Bronchial epithelial cell (primary cell): ENCODE measurements around the gene ABCA1. TPM values are rescaled to one million over a fixed set of nuclear protein-coding genes. Genes with fewer than 3 reads are reported as not detected.

Source experiments
- DNase-seq: peaks from one replicate; pipeline ENCODE4 v3.0.0-alpha.2; 2010; ENCODE audit warnings: low read depth
- FAIRE-seq: peaks from 2 replicates; lab custom pipeline; 2011; peaks lifted over from hg19 to GRCh38; lab: Jason Lieb, UNC
- H3K27me3 ChIP-seq: 2 replicates; pipeline ENCODE4 v1.5.1; 2011; ENCODE audit warnings: low read length; ENCODE audit not compliant: control insufficient read depth, insufficient read depth
- H3K36me3 ChIP-seq: 2 replicates; pipeline ENCODE4 v1.5.1; 2011; ENCODE audit warnings: low read length; ENCODE audit not compliant: control insufficient read depth, insufficient read depth
- H3K4me3 ChIP-seq: 2 replicates; pipeline ENCODE4 v1.5.1; 2011; ENCODE audit warnings: mild to moderate bottlenecking, low read depth, low read length, control low read depth
- total RNA-seq: library from RNA; depleted of rRNA; stranded (reverse); fragments of >200 nt; gene quantifications from 2 replicates; pipeline ENCODE4 v1.2.1, GENCODE V29; 2014
- TF ChIP-seq, protein P1 (sequence below): IDR thresholded peaks from 2 replicates; pipeline ENCODE4 v1.5.1; 2011; ENCODE audit warnings: mild to moderate bottlenecking, moderate library complexity, low read length, control low read depth, inconsistent platforms; ENCODE audit not compliant: insufficient read depth, severe bottlenecking

ABCA1 gene
- total RNA-seq, 1 donor from 2014 or later: 34.2 TPM

DNA sequence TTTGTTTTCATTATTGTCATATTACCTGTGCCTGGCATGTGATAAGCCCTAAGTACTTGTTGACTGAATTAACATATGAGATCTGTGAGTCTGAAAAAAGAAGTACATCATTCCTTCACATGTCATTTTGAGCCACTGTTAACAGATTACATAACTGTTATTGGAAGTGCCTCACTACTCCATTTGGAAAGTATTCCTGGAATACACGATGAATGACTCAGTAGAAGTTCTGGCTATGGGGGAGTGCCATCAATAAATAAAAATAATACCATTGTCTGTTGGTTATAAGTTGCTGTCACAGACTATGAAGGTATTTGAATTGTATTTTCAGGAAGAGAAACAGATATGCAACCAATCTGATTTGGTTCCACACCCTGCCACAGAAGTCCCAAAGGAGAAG lies 151.2 kb downstream of the ABCA1 start:
- TF ChIP-seq, protein P1, sequence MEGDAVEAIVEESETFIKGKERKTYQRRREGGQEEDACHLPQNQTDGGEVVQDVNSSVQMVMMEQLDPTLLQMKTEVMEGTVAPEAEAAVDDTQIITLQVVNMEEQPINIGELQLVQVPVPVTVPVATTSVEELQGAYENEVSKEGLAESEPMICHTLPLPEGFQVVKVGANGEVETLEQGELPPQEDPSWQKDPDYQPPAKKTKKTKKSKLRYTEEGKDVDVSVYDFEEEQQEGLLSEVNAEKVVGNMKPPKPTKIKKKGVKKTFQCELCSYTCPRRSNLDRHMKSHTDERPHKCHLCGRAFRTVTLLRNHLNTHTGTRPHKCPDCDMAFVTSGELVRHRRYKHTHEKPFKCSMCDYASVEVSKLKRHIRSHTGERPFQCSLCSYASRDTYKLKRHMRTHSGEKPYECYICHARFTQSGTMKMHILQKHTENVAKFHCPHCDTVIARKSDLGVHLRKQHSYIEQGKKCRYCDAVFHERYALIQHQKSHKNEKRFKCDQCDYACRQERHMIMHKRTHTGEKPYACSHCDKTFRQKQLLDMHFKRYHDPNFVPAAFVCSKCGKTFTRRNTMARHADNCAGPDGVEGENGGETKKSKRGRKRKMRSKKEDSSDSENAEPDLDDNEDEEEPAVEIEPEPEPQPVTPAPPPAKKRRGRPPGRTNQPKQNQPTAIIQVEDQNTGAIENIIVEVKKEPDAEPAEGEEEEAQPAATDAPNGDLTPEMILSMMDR: no peak
- Histone ChIP-seq H3K27me3 (no peaks in the 10 kb centered on the region), H3K36me3 (no peaks in the 10 kb centered on the region), H3K4me3 (no peak overlapping the region)
- DNase-seq (no peak), FAIRE-seq (no peak)

DNA sequence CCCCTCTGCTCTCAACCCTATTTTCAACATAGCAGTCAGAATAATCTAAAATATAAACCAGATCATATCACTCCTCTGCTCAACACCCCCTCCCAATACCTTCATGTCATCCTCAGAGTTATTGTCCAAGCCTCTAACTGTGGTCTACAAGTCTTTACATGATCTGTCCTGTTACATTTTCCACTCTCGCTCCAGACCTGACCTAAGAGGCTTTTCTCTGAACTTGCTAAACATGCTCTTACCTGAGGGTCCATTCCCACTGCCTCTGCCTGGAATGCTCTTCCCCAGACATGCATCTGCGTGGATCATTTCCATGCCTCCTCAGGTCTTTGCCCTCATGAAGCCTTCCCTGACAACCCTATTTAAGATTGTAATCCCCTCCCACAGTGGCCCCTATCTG lies 152.0 kb downstream of the ABCA1 start:
- H3K4me3 ChIP-seq: no peak overlapping the region
- no peaks in the 10 kb centered on the region for H3K27me3 ChIP-seq
- no peaks in the 10 kb centered on the region for H3K36me3 ChIP-seq
- TF ChIP-seq, protein P1: no peak
- FAIRE-seq: no peak
- peak; percentile 57 for DNase-seq

- Histone ChIP-seq H3K27me3 (no peaks in the 10 kb centered on the region), H3K36me3 (no peaks in the 10 kb centered on the region), H3K4me3 (no peak overlapping the region)
- DNase-seq (no peak), FAIRE-seq (no peak)
- TF ChIP-seq, protein P1: no peak
Measured at GRCh38 chr9:104775574-104775936, 152.4 kb downstream of the ABCA1 start.

DNA sequence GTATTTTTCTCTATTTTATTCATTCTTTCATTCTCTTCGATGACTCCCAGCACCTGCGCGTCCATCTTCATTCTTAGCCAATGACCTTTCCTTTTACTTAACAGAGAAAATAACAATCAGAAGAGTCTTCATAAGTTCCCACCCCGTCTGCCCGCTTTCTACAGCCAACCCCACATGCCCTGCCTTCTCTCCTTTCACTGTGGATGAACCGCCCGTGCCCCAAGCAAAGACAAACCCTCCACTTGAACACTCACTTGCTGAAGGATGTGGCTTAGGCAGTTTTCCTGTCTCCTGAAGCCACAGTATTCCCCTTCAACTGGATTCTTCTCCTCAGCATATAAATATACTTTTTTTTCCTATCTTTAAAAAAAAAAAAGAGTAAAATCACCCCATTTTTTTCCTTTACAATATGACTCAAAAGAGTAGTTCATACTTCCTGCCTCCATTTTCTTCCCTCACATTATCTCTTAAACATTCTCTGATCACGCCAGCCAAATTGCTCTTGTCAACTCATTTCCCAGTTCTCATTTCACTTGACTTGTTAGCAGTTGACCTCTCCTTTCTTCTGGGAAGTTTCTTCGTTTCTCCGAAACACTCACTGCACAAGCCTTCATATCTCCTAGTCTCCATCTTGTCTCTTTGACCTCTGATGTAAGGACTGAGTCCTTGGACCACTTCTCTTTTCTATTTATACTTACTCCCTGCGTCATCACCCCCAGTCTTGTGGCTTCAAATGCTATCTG lies 153.0 kb downstream of the ABCA1 start:
- FAIRE-seq (no peak), DNase-seq (no peak)
- Histone ChIP-seq H3K36me3 (no peaks in the 10 kb centered on the region), H3K4me3 (no peak overlapping the region), H3K27me3 (no peaks in the 10 kb centered on the region)
- TF ChIP-seq, protein P1: no peak

GRCh38 chr9:104774132-104774531 lies 153.8 kb downstream of the ABCA1 start:
- no peak for DNase-seq
- TF ChIP-seq, protein P1: no peak
- no peaks in the 10 kb centered on the region for H3K36me3 ChIP-seq
- no peaks in the 10 kb centered on the region for H3K27me3 ChIP-seq
- H3K4me3 ChIP-seq: no peak overlapping the region
- no peak for FAIRE-seq
